SU-DHL-6 (cell line): ENCODE measurements around the gene FAF2.

Experiments used
- EZH2phosphoT487 ChIP-seq: fragments of 200-600 bp; sonication (generic), shearing (Covaris generic); conservative IDR thresholded peaks from 2 replicates; pipeline ENCODE4 v1.6.1; 2018; ENCODE audit warnings: mild to moderate bottlenecking, antibody characterized with exemption, low read length, moderate library complexity, mixed read lengths
- TF ChIP-seq, protein P1 (sequence below): fragments of 200-600 bp; sonication (generic); IDR thresholded peaks from one replicate; pipeline ENCODE4 v1.5.1; 2017; ENCODE audit warnings: antibody characterized with exemption, mild to moderate bottlenecking, low read length, moderate library complexity; ENCODE audit not compliant: insufficient read depth, poor library complexity, severe bottlenecking

GRCh38 chr5:176530983-176531901 lies 83.1 kb downstream of the FAF2 start:
- TF ChIP-seq, protein P1, sequence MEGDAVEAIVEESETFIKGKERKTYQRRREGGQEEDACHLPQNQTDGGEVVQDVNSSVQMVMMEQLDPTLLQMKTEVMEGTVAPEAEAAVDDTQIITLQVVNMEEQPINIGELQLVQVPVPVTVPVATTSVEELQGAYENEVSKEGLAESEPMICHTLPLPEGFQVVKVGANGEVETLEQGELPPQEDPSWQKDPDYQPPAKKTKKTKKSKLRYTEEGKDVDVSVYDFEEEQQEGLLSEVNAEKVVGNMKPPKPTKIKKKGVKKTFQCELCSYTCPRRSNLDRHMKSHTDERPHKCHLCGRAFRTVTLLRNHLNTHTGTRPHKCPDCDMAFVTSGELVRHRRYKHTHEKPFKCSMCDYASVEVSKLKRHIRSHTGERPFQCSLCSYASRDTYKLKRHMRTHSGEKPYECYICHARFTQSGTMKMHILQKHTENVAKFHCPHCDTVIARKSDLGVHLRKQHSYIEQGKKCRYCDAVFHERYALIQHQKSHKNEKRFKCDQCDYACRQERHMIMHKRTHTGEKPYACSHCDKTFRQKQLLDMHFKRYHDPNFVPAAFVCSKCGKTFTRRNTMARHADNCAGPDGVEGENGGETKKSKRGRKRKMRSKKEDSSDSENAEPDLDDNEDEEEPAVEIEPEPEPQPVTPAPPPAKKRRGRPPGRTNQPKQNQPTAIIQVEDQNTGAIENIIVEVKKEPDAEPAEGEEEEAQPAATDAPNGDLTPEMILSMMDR, result no peak
- no peak for TF ChIP-seq EZH2phosphoT487
